ENCODE results near the gene MRFAP1.
"Not testable (repeated sequence)": the region's sequence is repeated elsewhere in the genome, so short reads cannot be mapped to it uniquely, and the experiment has no call there.

MRFAP1 gene

GRCh38 chr4:6663596-6664393, 23.3 kb downstream of the MRFAP1 start:
- DNase-seq (ENCODE audit: low read depth, low spot score): no peak

- DNase-seq (ENCODE audit: low read depth, low spot score): no peak
These were observed 24.8 kb downstream of the MRFAP1 start for GRCh38 chr4:6665320-6665654.

GRCh38 chr4:6668391-6668790, 27.9 kb downstream of the MRFAP1 start:
- no peak for DNase-seq (ENCODE audit: low read depth, low spot score)

GRCh38 chr4:6671648-6672047, 31.2 kb downstream of the MRFAP1 start:
- DNase-seq (ENCODE audit: low read depth, low spot score): no peak

- DNase-seq (ENCODE audit: low read depth, low spot score): no peak
These were observed 31.6 kb downstream of the MRFAP1 start for GRCh38 chr4:6672131-6672530.

GRCh38 chr4:6672541-6673190, 32.2 kb downstream of the MRFAP1 start:
- not testable (repeated sequence) for DNase-seq (ENCODE audit: low read depth, low spot score)

- not testable (repeated sequence) for DNase-seq (ENCODE audit: low read depth, low spot score)
These were observed 32.7 kb downstream of the MRFAP1 start for GRCh38 chr4:6673191-6673659.

- DNase-seq (ENCODE audit: low read depth, low spot score): peak; percentile 80
These were observed 33.4 kb downstream of the MRFAP1 start for GRCh38 chr4:6673660-6674499.

GRCh38 chr4:6674500-6675149, 34.1 kb downstream of the MRFAP1 start:
- peak; percentile 30 for DNase-seq (ENCODE audit: low read depth, low spot score)

- DNase-seq (ENCODE audit: low read depth, low spot score): no peak
These were observed 36.5 kb downstream of the MRFAP1 start for GRCh38 chr4:6676722-6677558.

GRCh38 chr4:6680372-6681034, 40.0 kb downstream of the MRFAP1 start:
- DNase-seq (ENCODE audit: low read depth, low spot score): no peak

- no peak for DNase-seq (ENCODE audit: low read depth, low spot score)
These were observed 40.7 kb downstream of the MRFAP1 start for GRCh38 chr4:6681191-6681590.

GRCh38 chr4:6682862-6683590, 42.5 kb downstream of the MRFAP1 start:
- DNase-seq (ENCODE audit: low read depth, low spot score): no peak

- no peak for DNase-seq (ENCODE audit: low read depth, low spot score)
These were observed 44.2 kb downstream of the MRFAP1 start for GRCh38 chr4:6684656-6685055.

GRCh38 chr4:6686104-6686787, 45.8 kb downstream of the MRFAP1 start:
- no peak for DNase-seq (ENCODE audit: low read depth, low spot score)

GRCh38 chr4:6687947-6688878, 47.7 kb downstream of the MRFAP1 start:
- DNase-seq (ENCODE audit: low read depth, low spot score): no peak

- DNase-seq (ENCODE audit: low read depth, low spot score): peak; percentile 67
These were observed 48.5 kb downstream of the MRFAP1 start for GRCh38 chr4:6688879-6689505.

Data from activated naive CD8-positive, alpha-beta T cell treated with anti-CD3 and anti-CD28 coated beads, Interleukin-2, amount 50 U/mL, for 16 hours (primary cell).